ENCODE results near the gene SRSF1. TPM values are rescaled to one million over a fixed set of nuclear protein-coding genes. Genes with fewer than 3 reads are reported as not detected.

The SRSF1 gene
- total RNA-seq, 1 experiment from 2014 or later, result 462 TPM

GRCh38 chr17:57994436-57994835, 12.6 kb downstream of the SRSF1 start:
- peak overlapping the region in 1 of 3 experiments; percentile 4; a peak in 1 of 7 replicates for H3K27ac Mint-ChIP-seq

More at GRCh38 chr17:57994436-57994835, 12.6 kb downstream of the SRSF1 start:
- Histone ChIP-seq H3K23ac (ENCODE audit: insufficient read length, low read depth, low read length) (no peak overlapping the region), H4K91ac (ENCODE audit: insufficient read length, low read depth, low read length) (no peak overlapping the region), H3T11ph (ENCODE audit: low read length) (no peak overlapping the region), H3K27me3 (ENCODE audit: insufficient read depth, low read length) (no peaks in the 10 kb centered on the region), H3K18ac (ENCODE audit: insufficient read length, low read depth, low read length) (no peak overlapping the region), H3K4me2 (ENCODE audit: insufficient read depth, insufficient read length, low read length) (no peak overlapping the region), H3K23me2 (ENCODE audit: insufficient read length, low read depth, low read length, poor library complexity, severe bottlenecking) (no peaks in the 10 kb centered on the region), H2AFZ (ENCODE audit: low read length) (no peak overlapping the region), H3K9ac (ENCODE audit: extremely low read depth, insufficient read length, low read length) (no peak overlapping the region), H3K27ac (ENCODE audit: insufficient read length, low read depth, low read length) (no peak overlapping the region), H3K4me1 (ENCODE audit: insufficient read depth, low read length) (peaks cover 3% of the 10 kb centered on the region; the same call in 1 of the 2 replicates), H3K14ac (ENCODE audit: insufficient read depth, low read length) (no peak overlapping the region), H3K4ac (ENCODE audit: low read depth, low read length) (no peak overlapping the region), H2BK20ac (ENCODE audit: low read depth, low read length, poor library complexity, severe bottlenecking) (no peak overlapping the region), H2BK120ac (ENCODE audit: low read depth, low read length, poor library complexity, severe bottlenecking) (no peak overlapping the region), H3K9me3 (ENCODE audit: control insufficient read depth, low read depth, low read length) (no peaks in the 10 kb centered on the region), H2BK15ac (ENCODE audit: low read depth, low read length) (no peak overlapping the region), H2AK5ac (ENCODE audit: insufficient read length, low read length) (no peak overlapping the region), H3K79me2 (ENCODE audit: insufficient read depth, low read length) (no peaks in the 10 kb centered on the region), H4K5ac (ENCODE audit: insufficient read length, low read depth, low read length) (no peak overlapping the region), H4K8ac (replicated peaks; ENCODE audit: insufficient read length, low read depth, low read length) (no peak overlapping the region), H3K79me1 (ENCODE audit: insufficient read depth, low read depth, low read length, poor library complexity, severe bottlenecking) (no peaks in the 10 kb centered on the region), H4K20me1 (ENCODE audit: control insufficient read depth, insufficient read depth, insufficient read length) (no peaks in the 10 kb centered on the region), H2BK12ac (ENCODE audit: insufficient read length, low read depth, low read length) (no peak overlapping the region), H3K56ac (ENCODE audit: insufficient read length, low read depth, low read length) (no peak overlapping the region), H2BK5ac (ENCODE audit: insufficient read length, low read length) (no peak overlapping the region)
- H3K4me1 Mint-ChIP-seq, result peaks cover 24 to 33% of the 10 kb centered on the region in 2 experiments
- H3K36me3 Mint-ChIP-seq (ENCODE audit: insufficient read depth in 1 of 3, low read depth in 3 of 3), result peaks cover 5 to 28% (median 20%) of the 10 kb centered on the region in 3 experiments; a peak in 6 of 7 replicates
- H3K9me3 Mint-ChIP-seq, result no peaks in the 10 kb centered on the region
- WGBS (ENCODE audit: extremely low coverage, insufficient read length, low lambda C conversion rate), result no CpG with 5 or more reads among the region's 2 CpGs
- no peak for DNase-seq
- no peak for TF ChIP-seq CTCF (conservative IDR thresholded peaks at IDR 0.05)
- H3K4me3 Mint-ChIP-seq, result no peak overlapping the region
- H3K27me3 Mint-ChIP-seq (ENCODE audit: low read depth), result no peaks in the 10 kb centered on the region

Measured in H9 (cell line).